NCI-H2081 treated with DMSO at 0.1 percent for 48 hours (cell line): Measurements from ENCODE around the gene FNIP2.
"Not testable (repeated sequence)": the region's sequence is repeated elsewhere in the genome, so short reads cannot be mapped to it uniquely, and the experiment has no call there.

ENCODE experiments used
- DNase-seq: peaks from one replicate; lab custom pipeline; 2025; lab: John Stamatoyannopoulos, UW

FNIP2 gene

DNA sequence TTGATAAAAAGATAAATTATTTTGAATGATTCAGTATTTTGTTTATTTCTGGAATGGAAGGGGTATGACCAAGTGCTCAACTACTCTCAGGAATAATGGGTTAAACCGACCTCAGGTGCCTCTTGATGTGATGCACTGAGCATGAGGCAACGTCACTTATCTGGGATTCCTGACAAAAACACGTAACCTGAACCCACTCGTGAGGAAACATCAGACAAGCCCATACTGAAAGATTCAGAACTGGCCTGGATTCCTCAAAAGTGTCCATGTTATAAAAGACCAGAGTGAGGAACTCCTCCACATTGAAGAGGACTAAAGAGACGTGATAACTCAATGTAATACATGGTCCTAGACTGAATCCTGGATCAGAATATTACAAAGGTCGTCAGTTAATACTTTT lies 144.0 kb downstream of the FNIP2 start:
- no peak for DNase-seq

DNA sequence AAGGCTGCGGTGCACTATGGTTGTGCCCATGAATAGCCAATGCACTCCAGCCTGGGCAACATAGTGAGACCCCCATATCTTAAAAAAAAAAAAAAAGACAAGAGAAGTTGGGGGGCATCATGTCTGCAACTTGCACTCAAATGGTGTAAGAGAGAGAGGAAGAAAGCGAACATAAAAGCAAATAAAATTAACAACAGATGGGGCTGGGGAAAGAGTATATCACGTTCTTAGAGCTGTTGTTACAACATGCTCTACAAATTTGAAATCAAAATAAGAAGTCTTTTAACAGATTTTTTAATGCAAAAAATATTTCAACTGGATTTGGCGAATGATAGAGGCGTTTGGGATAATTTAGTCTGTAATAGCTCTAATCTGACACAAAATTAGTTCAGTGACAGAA lies 144.9 kb downstream of the FNIP2 start:
- DNase-seq, result no peak

- no peak for DNase-seq
Measured at GRCh38 chr4:158914218-158914617, 145.4 kb downstream of the FNIP2 start.

- DNase-seq, result no peak
Measured at GRCh38 chr4:158915683-158916241, 146.9 kb downstream of the FNIP2 start.

- DNase-seq, result not testable (repeated sequence)
Measured at GRCh38 chr4:158920452-158920996, 151.7 kb downstream of the FNIP2 start.

- DNase-seq, result not testable (repeated sequence)
Measured at GRCh38 chr4:158927774-158928173, 158.9 kb downstream of the FNIP2 start.

DNA sequence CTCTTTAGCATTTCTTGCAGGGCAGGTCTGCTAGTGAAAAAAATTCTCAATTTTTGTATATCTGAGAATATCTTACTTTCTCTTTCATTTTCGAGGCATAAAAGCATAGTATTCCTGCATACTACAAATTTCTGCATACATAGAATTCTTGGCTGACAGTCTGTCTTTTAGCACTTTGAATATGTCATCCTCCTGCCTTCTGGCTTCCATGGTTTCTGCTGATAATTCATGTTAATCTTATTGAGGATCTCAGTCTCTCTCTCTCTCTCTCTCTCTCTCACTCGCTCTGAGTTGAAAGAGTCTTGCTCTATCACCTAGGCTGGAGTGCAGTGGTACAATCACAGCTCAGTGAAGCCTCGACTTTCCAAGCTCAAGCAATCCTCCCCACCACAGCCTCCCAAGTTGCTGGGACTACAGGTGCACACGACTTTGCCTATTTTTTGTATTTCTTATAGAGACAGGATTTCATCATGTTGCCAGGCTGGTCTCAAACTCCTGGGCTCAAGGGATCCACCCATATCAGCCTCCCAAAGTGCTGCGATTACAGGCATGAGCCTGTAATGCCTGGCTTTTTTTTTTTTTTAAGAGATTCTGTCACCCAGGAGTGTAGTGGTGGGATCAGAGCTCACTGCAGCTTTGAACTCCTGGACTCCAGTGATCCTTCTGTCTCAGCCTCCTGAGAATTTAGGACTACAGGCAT lies 161.3 kb downstream of the FNIP2 start:
- DNase-seq, result no peak

DNA sequence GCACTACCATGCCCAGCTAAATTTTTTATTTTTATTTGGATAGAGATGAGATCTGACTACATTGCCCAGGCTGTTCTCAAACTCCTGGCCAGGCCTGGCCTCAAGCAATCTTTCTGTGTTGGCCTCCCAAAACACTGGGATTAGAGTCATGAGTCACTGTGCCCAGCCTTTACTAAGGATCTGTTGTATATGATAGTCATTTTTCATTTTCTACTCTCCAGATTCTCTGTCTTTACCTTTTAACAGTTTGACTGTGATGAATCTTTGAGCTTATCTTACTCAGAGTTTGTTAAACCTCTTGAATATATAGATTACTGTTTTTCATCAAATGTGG lies 161.8 kb downstream of the FNIP2 start:
- no peak for DNase-seq

- DNase-seq, result no peak
Measured at GRCh38 chr4:158933236-158933635, 164.4 kb downstream of the FNIP2 start.

GRCh38 chr4:158934996-158935669 lies 166.3 kb downstream of the FNIP2 start:
- no peak for DNase-seq

- DNase-seq, result no peak
Measured at GRCh38 chr4:158936238-158936637, 167.4 kb downstream of the FNIP2 start.

DNA sequence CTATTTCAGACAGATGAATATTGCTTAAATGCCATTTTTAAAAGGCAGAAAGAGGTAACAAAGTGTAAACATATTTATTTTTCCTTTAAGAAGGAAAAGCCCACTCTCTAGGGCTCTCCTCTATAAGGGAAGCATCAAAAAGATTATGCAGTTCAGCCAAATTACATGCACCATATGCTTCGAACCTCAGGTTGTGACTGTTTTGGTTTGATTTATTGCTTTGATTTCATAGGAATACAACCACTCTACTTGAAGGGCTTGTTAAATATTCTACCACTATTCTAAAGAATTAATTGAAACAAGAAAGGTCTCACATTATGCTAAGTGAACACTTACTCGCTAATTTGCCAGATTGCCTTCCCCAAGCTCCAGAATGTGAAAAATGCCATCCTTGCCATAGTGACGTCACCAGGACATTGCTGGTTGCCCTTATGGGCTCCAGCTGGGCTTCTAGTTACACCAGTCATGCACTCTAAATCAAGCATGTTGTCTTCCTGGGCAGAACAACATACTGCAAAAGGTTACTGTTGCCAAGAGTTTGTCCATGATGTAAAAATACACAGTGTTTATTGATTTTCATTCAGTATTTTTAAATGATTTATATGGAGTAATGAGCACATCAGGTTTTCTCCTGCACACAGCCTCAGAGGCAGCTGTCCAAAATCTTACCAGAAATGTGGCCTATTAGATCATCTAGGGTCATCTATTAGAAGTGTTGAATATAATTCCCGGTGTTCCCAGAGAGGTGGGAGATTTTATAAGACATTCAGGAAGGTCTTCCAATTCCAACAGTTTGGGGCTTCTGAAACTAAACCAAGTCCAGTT lies 169.6 kb downstream of the FNIP2 start:
- no peak for DNase-seq

- DNase-seq, result no peak
Measured at GRCh38 chr4:158940271-158940670, 171.4 kb downstream of the FNIP2 start.

GRCh38 chr4:158941321-158941720 lies 172.5 kb downstream of the FNIP2 start:
- DNase-seq, result no peak

- no peak for DNase-seq
Measured at GRCh38 chr4:158941895-158942294, 173.1 kb downstream of the FNIP2 start.

DNA sequence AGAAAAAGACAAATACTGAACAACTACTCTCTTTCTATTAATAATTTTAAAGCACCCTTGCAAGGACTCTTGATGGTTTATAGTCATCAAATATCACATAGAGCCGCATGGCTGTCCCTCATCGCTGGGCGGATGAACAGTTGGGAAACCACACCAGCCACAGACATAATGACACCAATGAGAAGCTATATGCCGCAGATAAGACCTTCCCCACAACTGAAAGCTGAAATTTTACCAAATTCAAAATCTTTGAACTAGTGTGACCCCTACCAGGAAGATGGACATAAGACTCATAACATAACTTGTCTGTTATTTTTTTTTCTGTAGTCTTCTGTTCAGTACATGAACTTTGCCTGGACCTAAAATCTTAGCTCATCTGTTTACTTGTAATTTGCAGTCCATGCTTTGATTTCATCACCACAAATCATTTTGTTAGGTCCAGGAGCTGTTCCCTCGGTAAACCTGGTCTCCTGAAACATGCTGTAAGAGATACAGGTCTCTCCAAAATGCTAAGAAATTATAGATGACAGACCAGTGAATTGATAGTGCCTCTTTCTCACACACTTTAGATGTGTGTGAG lies 176.8 kb downstream of the FNIP2 start:
- DNase-seq, result no peak

DNA sequence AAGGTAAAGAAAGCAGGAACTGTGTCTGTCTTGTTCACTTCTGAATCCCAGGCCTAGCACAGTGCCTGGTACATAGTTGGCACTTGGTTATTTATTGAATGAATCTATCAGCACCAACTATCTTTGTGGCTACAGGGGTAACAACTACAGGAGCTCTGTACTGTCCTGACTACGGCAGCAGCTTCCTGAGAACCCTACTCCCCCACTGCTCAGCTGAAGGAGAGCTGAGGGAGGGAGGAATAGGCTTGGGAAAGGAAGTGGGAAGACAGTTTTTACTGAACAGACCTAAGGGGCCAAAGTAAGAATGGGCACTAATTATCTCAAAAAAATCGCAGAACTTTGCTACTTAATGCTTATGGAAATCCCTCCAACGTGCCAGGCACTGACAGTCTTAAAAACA lies 178.0 kb downstream of the FNIP2 start:
- no peak for DNase-seq

DNA sequence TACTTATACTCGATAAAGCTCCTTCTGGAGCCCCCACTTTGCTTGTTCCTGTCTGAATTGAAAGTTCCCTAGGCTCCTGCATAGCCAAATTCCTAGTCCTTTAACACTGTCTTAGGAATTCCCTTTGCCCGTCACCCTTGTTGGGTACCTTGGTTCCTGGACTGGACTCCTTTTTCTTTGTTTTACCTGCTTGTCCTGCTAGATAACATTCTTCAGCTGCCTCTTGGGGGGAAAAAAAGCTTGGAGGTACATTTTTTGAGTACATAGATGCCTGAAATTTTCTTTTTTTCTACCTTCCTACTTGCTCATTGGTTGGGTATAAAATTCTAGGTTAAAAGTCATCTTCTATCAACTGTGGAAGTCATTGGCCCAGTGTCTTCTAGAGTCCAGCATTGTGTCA lies 179.2 kb downstream of the FNIP2 start:
- DNase-seq, result no peak

DNA sequence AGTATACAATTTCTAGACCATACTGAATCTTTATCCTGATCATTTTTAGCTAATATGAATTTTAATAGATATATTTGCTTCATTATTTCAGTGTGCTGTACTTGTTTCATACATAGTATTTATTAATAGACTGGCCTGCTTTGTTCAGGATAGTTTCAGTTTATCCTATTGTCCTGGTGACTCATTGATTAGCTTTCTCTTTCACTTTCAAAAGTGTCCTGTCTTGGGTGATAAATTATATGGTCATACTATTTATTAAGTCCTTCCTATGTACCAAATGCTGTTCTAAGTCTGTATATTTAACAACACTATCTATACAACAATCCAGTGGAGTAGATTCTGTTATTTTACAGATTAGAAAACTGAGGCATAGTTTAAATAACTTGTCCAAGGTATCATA lies 180.3 kb downstream of the FNIP2 start:
- no peak for DNase-seq

DNA sequence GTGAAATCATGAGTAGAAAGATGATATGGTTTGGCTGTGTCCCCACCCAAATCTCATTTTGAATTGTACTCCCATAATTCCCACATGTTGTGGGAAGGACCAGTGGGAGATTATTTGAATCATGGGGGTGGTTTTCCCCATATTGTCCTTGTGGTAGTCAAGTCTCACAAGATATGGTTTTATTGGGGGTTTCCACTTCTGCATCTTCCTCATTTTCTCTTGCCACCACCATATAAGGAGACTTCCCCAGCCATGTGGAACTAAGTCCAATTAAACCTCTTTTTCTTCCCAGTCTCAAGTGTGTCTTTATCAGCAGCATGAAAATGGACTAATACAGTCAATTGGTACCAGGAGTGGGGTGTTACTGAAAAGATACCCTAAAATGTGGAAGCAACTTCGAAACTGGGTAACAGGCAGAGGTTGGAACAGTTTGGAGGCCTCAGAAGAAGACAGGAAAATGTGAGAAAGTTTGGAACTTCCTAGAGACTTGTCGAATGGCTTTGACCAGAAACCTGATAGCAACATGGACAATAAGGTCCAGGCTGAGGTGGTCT lies 183.5 kb downstream of the FNIP2 start:
- not testable (repeated sequence) for DNase-seq

DNA sequence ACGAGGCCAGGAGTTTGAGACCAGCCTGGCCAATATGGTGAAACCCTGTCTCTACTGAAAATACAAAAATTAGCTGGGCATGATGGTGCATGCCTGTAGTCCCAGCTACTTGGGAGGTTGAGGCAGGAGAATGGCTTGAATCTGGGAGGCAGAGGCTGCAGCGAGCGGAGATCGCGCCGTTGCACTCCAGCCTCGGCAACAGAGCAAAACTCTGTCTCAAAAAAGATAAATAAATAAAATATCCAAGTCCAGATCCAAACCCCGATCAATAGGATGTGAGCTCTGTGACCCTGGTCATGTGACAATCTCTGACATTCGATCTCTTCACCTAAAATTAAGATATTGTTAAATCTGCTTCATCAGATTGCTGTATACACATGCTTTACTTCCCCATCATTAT lies 187.5 kb downstream of the FNIP2 start:
- DNase-seq, result not testable (repeated sequence)

DNA sequence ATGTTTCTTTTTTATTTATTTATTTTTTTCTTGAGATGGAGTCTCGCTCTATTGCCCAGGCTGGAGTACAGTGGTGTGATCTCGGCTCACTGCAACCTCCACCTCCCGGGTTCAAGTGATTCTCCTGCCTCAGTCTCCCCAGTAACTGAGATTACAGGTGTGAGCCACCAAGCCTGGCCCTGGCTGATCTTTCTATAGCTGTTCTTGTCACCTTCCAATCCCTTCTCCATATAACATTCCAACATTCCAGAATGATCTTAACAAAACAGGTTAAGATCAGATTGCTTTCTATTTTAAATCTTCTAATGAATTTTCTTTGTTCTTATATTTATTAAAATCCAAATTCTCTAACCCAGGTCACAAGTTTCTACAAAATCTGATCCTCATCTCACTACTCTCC lies 188.1 kb downstream of the FNIP2 start:
- DNase-seq, result not testable (repeated sequence)
